HL-60/S4 treated with retinoic acid at 250 ng/mL for 4 days and 3 days (cell line): ENCODE measurements around the gene CACNA2D3.
"Not testable (repeated sequence)": the region's sequence is repeated elsewhere in the genome, so short reads cannot be mapped to it uniquely, and the experiment has no call there.

ENCODE experiments used
- in situ Hi-C: fragments of 300-500 bp; cut with MboI; formaldehyde crosslinking; loops from 2 replicates; pipeline ENCODE4 v1.7.0; 2022; ENCODE audit warnings: low sequenced_read_pairs

Gene CACNA2D3

GRCh38 chr3:54122324-54123002 lies at the start of gene CACNA2D3:
Gene CACNA2D3, plus strand, starts transcription at chr3:54122552.
- in situ Hi-C loops = no loop called here

GRCh38 chr3:54073386-54073785 lies 49.0 kb upstream of the CACNA2D3 start:
- in situ Hi-C loops = no loop called here

- in situ Hi-C loops = no loop called here
Observed at GRCh38 chr3:54079314-54079713, 43.0 kb upstream of the CACNA2D3 start.

- in situ Hi-C loops = no loop called here
Observed at GRCh38 chr3:54079730-54080325, 42.5 kb upstream of the CACNA2D3 start.

GRCh38 chr3:54083921-54084320 lies 38.4 kb upstream of the CACNA2D3 start:
- in situ Hi-C loops = no loop called here

GRCh38 chr3:54085936-54086335 lies 36.4 kb upstream of the CACNA2D3 start:
- in situ Hi-C loops = no loop called here

GRCh38 chr3:54086652-54087405 lies 35.5 kb upstream of the CACNA2D3 start:
- in situ Hi-C loops = no loop called here

- in situ Hi-C loops = no loop called here
Observed at GRCh38 chr3:54087581-54088410, 34.6 kb upstream of the CACNA2D3 start.

GRCh38 chr3:54093491-54094248 lies 28.7 kb upstream of the CACNA2D3 start:
- in situ Hi-C loops = no loop called here

- in situ Hi-C loops = no loop called here
Observed at GRCh38 chr3:54094926-54095325, 27.4 kb upstream of the CACNA2D3 start.

- in situ Hi-C loops = no loop called here
Observed at GRCh38 chr3:54099381-54099780, 23.0 kb upstream of the CACNA2D3 start.

- in situ Hi-C loops = no loop called here
Observed at GRCh38 chr3:54104084-54104483, 18.3 kb upstream of the CACNA2D3 start.

GRCh38 chr3:54116129-54116528 lies 6.2 kb upstream of the CACNA2D3 start:
- in situ Hi-C loops = not testable (repeated sequence)

- in situ Hi-C loops = no loop called here
Observed at GRCh38 chr3:54120657-54121413, 1.5 kb upstream of the CACNA2D3 start.

- in situ Hi-C loops = no loop called here
Observed at GRCh38 chr3:54121414-54122323, 683 bp upstream of the CACNA2D3 start.

GRCh38 chr3:54123003-54123775 lies 837 bp downstream of the CACNA2D3 start:
- in situ Hi-C loops = no loop called here

- in situ Hi-C loops = no loop called here
Observed at GRCh38 chr3:54123776-54124196, 1.4 kb downstream of the CACNA2D3 start.

- in situ Hi-C loops = no loop called here
Observed at GRCh38 chr3:54125300-54125699, 2.9 kb downstream of the CACNA2D3 start.
